GM12878 (cell line): ENCODE measurements around the gene CASP8AP2. TPM values are rescaled to one million over a fixed set of nuclear protein-coding genes. Genes with fewer than 3 reads are reported as not detected.

Source experiments
- CBFB ChIP-seq: IDR thresholded peaks from 2 replicates; pipeline ENCODE4 v1.6.1; 2016; ENCODE audit warnings: antibody characterized with exemption, low read depth
- E4F1 ChIP-seq: fragments of 450-650 bp; IDR thresholded peaks from 2 replicates; pipeline ENCODE4 v1.6.1; 2018; ENCODE audit warnings: borderline replicate concordance, mild to moderate bottlenecking; ENCODE audit not compliant: partially characterized antibody
- ESRRA ChIP-seq: IDR thresholded peaks from 2 replicates; pipeline ENCODE4 v1.6.1; 2012; ENCODE audit warnings: mild to moderate bottlenecking, low read length, improper control_type of control experiment
- GABPA ChIP-seq: IDR thresholded peaks from 2 replicates; pipeline ENCODE4 v1.6.1; 2014; ENCODE audit warnings: antibody characterized with exemption, low read depth, mild to moderate bottlenecking, inconsistent platforms
- HDGF ChIP-seq: fragments of 450-650 bp; IDR thresholded peaks from 2 replicates; pipeline ENCODE4 v1.6.1; 2016; ENCODE audit warnings: antibody characterized with exemption
- KLF5 ChIP-seq: fragments of 450-650 bp; IDR thresholded peaks from 2 replicates; pipeline ENCODE4 v1.6.1; 2014; ENCODE audit warnings: mild to moderate bottlenecking; ENCODE audit not compliant: partially characterized antibody
- NR2C2 ChIP-seq: IDR thresholded peaks from 2 replicates; pipeline ENCODE4 v1.6.1; 2011; ENCODE audit warnings: borderline replicate concordance, low read depth; ENCODE audit not compliant: control insufficient read depth, insufficient read length
- NRF1 ChIP-seq: conservative IDR thresholded peaks from 2 replicates; pipeline ENCODE4 v1.6.1; 2011; ENCODE audit warnings: mild to moderate bottlenecking, low read depth, low read length, improper control_type of control experiment
- SMAD5 ChIP-seq: IDR thresholded peaks from 2 replicates; pipeline ENCODE4 v1.6.1; 2016; ENCODE audit warnings: antibody characterized with exemption, low read depth
- SPI1 ChIP-seq: IDR thresholded peaks from 2 replicates; pipeline ENCODE4 v1.6.1; 2011; ENCODE audit warnings: low read depth, mild to moderate bottlenecking, low read length, moderate library complexity, borderline replicate concordance; ENCODE audit not compliant: insufficient read depth
- SUPT20H ChIP-seq: IDR thresholded peaks from 2 replicates; pipeline ENCODE4 v1.6.1; 2011; ENCODE audit warnings: low read depth, mild to moderate bottlenecking, low read length, moderate library complexity, borderline replicate concordance; ENCODE audit not compliant: control insufficient read depth
- TAF1 ChIP-seq: IDR thresholded peaks from 2 replicates; pipeline ENCODE4 v1.6.1; 2011; ENCODE audit warnings: mild to moderate bottlenecking, low read depth, low read length, borderline replicate concordance
- TCF12 ChIP-seq: IDR thresholded peaks from 2 replicates; pipeline ENCODE4 v1.6.1; 2011; ENCODE audit warnings: low read depth, mild to moderate bottlenecking, low read length
- ZBTB11 ChIP-seq: fragments of 450-650 bp; formaldehyde crosslinking; IDR thresholded peaks from 2 replicates; pipeline ENCODE4 v1.5.0; 2022; ENCODE audit warnings: mild to moderate bottlenecking, missing genetic modification characterization
- ZNF207 ChIP-seq: fragments of 450-650 bp; IDR thresholded peaks from 2 replicates; pipeline ENCODE4 v1.6.1; 2014; ENCODE audit warnings: antibody characterized with exemption, mild to moderate bottlenecking, borderline replicate concordance
- polyA plus RNA-seq, 11 experiments: library from polyadenylated mRNA; depleted of rRNA in 4 of 11; unstranded in 6 of 11; stranded (reverse) in 5 of 11; fragments of >200 nt; fragmentation: Nextera tagmentation in 4 of 11; fragmentation: Illumina TruSeq in 1 of 11; extraction: Ambion mirVana in 4 of 11; extraction: Trizol in 1 of 11; gene quantifications; 1 replicate in 1 of 11; 2 replicates in 10 of 11; pipeline versions ENCODE4 v1.2.1 to v1.2.3, GENCODE V29; 2011 to 2016; ENCODE audit warnings: inconsistent platforms in 2 of 11, missing spikeins in 2 of 11, low read depth in 1 of 11
- total RNA-seq, 4 experiments: library from RNA; depleted of rRNA in 3 of 4; stranded (reverse); fragments of >200 nt in 3 of 4; fragmentation: Illumina TruSeq in 1 of 4; extraction: Trizol in 1 of 4; gene quantifications; 2 replicates each; pipeline versions ENCODE4 v1.2.1 to v1.2.3, GENCODE V29; 2013 to 2021
- TF ChIP-seq, protein P1 (sequence below): IDR thresholded peaks from 2 replicates; pipeline ENCODE4 v1.6.1; 2011; ENCODE audit warnings: mild to moderate bottlenecking, low read depth, low read length, moderate library complexity; ENCODE audit not compliant: insufficient replicate concordance
- TF ChIP-seq, protein P2 (sequence below): fragments of 450-650 bp; IDR thresholded peaks from 2 replicates; pipeline ENCODE4 v1.6.1; 2017; ENCODE audit warnings: mild to moderate bottlenecking, moderate library complexity

CASP8AP2 gene
- total and polyA plus RNA-seq, 10 of the 15 experiments (the other 5 are each of a cell fraction or from before 2014, with no cell fraction given) = 11.1 to 28.7 (median 17.1) TPM

DNA sequence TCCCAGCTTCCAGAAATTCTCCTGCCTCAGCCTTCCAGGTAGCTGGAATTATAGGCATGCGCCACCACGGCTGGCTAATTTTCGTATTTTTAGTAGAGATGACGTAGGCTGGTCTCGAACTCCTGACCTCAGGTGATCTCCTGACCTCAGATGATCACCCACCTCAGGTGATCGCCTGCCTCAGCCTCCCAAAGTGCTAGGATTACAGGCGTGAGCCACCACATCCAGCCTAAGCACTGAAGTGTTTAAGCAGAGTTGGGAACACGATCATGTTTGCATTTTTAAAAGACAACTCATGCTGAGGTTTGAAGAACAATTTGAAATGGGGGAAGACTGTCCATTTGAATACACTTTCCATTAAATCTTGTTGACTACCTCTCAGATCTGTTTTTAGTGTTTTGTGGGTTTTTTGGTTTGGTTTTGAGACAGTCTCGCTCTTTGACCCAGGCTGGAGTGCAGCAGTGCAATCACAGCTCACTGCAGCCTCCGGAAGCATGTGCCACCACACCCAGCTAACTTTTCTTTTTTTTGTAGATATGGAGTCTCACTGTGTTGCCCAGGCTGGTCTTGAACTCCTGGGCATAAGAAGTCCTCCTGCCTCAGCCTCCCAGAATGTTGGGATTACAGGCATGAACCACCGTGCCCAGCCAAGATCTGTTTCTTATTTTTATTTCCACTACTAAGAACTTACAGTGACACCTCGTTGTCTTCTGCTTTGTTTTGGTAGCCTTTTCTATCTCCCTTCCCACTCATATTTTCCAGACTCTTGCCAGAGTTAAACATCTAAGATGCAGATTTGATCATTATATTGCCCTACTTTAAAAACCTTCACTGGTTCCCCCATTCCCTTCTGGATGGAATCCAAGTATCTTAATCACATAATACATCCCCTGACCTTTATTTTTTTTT is 5.5 kb downstream of the CASP8AP2 start (continued):
- TF ChIP-seq ZBTB11 (CRISPR knock-in tag) (no peak), GABPA (0 out of 2 replicates have a peak, but pooled peaks have one; percentile 56), NRF1 (no peak), SPI1 (no peak), ESRRA (no peak), NR2C2 (no peak), E4F1 (no peak), CBFB (peak; percentile 95), SUPT20H (no peak), TAF1 (no peak), KLF5 (no peak), HDGF (no peak), SMAD5 (no peak), ZNF207 (no peak), TCF12 (no peak)
- TF ChIP-seq, protein P1, sequence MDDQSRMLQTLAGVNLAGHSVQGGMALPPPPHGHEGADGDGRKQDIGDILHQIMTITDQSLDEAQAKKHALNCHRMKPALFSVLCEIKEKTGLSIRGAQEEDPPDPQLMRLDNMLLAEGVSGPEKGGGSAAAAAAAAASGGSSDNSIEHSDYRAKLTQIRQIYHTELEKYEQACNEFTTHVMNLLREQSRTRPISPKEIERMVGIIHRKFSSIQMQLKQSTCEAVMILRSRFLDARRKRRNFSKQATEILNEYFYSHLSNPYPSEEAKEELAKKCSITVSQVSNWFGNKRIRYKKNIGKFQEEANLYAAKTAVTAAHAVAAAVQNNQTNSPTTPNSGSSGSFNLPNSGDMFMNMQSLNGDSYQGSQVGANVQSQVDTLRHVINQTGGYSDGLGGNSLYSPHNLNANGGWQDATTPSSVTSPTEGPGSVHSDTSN = no peak
- TF ChIP-seq, protein P2, sequence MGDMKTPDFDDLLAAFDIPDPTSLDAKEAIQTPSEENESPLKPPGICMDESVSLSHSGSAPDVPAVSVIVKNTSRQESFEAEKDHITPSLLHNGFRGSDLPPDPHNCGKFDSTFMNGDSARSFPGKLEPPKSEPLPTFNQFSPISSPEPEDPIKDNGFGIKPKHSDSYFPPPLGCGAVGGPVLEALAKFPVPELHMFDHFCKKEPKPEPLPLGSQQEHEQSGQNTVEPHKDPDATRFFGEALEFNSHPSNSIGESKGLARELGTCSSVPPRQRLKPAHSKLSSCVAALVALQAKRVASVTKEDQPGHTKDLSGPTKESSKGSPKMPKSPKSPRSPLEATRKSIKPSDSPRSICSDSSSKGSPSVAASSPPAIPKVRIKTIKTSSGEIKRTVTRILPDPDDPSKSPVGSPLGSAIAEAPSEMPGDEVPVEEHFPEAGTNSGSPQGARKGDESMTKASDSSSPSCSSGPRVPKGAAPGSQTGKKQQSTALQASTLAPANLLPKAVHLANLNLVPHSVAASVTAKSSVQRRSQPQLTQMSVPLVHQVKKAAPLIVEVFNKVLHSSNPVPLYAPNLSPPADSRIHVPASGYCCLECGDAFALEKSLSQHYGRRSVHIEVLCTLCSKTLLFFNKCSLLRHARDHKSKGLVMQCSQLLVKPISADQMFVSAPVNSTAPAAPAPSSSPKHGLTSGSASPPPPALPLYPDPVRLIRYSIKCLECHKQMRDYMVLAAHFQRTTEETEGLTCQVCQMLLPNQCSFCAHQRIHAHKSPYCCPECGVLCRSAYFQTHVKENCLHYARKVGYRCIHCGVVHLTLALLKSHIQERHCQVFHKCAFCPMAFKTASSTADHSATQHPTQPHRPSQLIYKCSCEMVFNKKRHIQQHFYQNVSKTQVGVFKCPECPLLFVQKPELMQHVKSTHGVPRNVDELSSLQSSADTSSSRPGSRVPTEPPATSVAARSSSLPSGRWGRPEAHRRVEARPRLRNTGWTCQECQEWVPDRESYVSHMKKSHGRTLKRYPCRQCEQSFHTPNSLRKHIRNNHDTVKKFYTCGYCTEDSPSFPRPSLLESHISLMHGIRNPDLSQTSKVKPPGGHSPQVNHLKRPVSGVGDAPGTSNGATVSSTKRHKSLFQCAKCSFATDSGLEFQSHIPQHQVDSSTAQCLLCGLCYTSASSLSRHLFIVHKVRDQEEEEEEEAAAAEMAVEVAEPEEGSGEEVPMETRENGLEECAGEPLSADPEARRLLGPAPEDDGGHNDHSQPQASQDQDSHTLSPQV = no peak
